H1 (cell line): ENCODE data around the gene KIF1C.

Experiments used
- POLR2A ChIP-seq, 2 experiments: IDR thresholded peaks; 1 replicate in 1 of 2; 2 replicates in 1 of 2; pipeline ENCODE4 v1.6.1; 2011; ENCODE audit warnings: low read depth in 2 of 2, low read length in 2 of 2, mild to moderate bottlenecking in 2 of 2; ENCODE audit errors: control extremely low read depth in 1 of 2
- POLR2AphosphoS5 ChIP-seq: IDR thresholded peaks from 2 replicates; pipeline ENCODE4 v1.6.1; 2011; ENCODE audit warnings: low read depth, low read length
- RFX5 ChIP-seq: IDR thresholded peaks from 2 replicates; pipeline ENCODE4 v1.6.1; 2011; ENCODE audit warnings: low read depth, low read length, improper control_type of control experiment, borderline replicate concordance
- SP1 ChIP-seq: IDR thresholded peaks from 2 replicates; pipeline ENCODE4 v1.6.1; 2011; ENCODE audit warnings: low read depth, low read length
- TF ChIP-seq, protein P1 (sequence below): IDR thresholded peaks from 2 replicates; pipeline ENCODE4 v1.6.1; 2012; ENCODE audit warnings: inconsistent platforms
- TF ChIP-seq, protein P2 (sequence below), 3 experiments: IDR thresholded peaks; 1 replicate in 2 of 3; 2 replicates in 1 of 3; pipeline versions ENCODE4 v1.5.1 to v1.6.1; 2011; ENCODE audit warnings: low read length in 3 of 3, mild to moderate bottlenecking in 3 of 3, inconsistent platforms in 2 of 3, low read depth in 1 of 3, moderate library complexity in 1 of 3; ENCODE audit not compliant: insufficient read depth in 1 of 3; ENCODE audit errors: control extremely low read depth in 1 of 3

DNA sequence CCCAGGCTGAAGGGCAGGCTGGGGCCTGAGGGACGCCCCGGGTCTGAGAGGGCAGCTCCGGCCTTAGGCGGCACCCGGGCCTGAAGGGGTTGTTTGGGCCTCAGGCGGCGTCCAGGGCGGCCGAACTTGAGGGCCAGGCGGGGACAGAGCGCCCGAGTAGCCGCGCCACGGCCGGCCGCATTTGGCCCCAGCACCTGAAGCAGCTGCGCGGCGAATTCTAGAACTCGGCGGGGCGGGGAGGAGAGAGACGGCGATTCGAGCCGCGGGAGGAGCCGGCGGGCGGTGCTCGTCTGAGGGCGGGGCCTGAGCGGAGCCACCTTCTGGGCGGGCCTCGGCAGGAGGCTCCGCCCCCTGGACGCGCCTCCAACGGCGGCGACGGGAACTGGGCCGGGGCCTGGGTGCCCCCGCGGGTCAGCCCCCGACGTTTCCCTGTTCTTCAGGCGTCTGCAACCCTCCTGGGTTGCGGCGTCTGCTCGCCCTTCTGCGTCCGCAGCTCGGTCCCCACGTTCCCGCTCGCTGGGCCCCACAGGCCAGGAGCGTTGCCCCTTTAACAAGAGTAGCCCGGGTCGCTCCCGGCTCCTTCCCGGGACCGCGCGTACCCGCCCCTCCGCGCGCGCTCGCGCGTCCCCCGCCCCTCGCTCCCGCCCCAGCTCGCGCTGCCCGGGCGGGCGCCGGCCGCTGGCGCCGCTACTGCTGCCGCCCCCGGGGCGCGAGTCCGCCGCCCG lies at the start of gene KIF1C, which contains the start of gene INCA1:
- TF ChIP-seq, protein P1, sequence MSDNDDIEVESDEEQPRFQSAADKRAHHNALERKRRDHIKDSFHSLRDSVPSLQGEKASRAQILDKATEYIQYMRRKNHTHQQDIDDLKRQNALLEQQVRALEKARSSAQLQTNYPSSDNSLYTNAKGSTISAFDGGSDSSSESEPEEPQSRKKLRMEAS: peak; percentile 70
- peak; percentile 82; the same call in 1 of the 2 replicates for TF ChIP-seq SP1
- TF ChIP-seq POLR2AphosphoS5: no peak
- no peak for TF ChIP-seq RFX5
- TF ChIP-seq, protein P2, sequence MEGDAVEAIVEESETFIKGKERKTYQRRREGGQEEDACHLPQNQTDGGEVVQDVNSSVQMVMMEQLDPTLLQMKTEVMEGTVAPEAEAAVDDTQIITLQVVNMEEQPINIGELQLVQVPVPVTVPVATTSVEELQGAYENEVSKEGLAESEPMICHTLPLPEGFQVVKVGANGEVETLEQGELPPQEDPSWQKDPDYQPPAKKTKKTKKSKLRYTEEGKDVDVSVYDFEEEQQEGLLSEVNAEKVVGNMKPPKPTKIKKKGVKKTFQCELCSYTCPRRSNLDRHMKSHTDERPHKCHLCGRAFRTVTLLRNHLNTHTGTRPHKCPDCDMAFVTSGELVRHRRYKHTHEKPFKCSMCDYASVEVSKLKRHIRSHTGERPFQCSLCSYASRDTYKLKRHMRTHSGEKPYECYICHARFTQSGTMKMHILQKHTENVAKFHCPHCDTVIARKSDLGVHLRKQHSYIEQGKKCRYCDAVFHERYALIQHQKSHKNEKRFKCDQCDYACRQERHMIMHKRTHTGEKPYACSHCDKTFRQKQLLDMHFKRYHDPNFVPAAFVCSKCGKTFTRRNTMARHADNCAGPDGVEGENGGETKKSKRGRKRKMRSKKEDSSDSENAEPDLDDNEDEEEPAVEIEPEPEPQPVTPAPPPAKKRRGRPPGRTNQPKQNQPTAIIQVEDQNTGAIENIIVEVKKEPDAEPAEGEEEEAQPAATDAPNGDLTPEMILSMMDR (IDR thresholded peaks at IDR 0.05; ENCODE audit: control extremely low read depth in 1 of 3, insufficient read depth in 1 of 3, low read depth in 1 of 3, low read length in 3 of 3): no peak
- TF ChIP-seq POLR2A (IDR thresholded peaks at IDR 0.05; ENCODE audit: control extremely low read depth in 1 of 2, low read depth in 2 of 2, low read length in 2 of 2): no peak; a peak in 1 of 3 replicates
